GM12891 (cell line): Measurements from ENCODE around the gene NLRC3.

Experiments
- PAX5 ChIP-seq: IDR thresholded peaks from 2 replicates; pipeline ENCODE4 v1.6.1; 2011; ENCODE audit warnings: low read length, moderate library complexity, mild to moderate bottlenecking; ENCODE audit not compliant: insufficient read depth, severe bottlenecking
- POLR2A ChIP-seq: IDR thresholded peaks from 2 replicates; pipeline ENCODE4 v1.6.1; 2011; ENCODE audit warnings: low read depth, low read length, control low read depth
- POLR2AphosphoS5 ChIP-seq: IDR thresholded peaks from 2 replicates; pipeline ENCODE4 v1.6.1; 2011; ENCODE audit warnings: low read depth, low read length, control low read depth
- POU2F2 ChIP-seq: IDR thresholded peaks from 2 replicates; pipeline ENCODE4 v1.6.1; 2011; ENCODE audit warnings: low read depth, mild to moderate bottlenecking, control low read depth, low read length, moderate library complexity
- SPI1 ChIP-seq: IDR thresholded peaks from 2 replicates; pipeline ENCODE4 v1.6.1; 2011; ENCODE audit warnings: low read depth, low read length, control low read depth
- TAF1 ChIP-seq: IDR thresholded peaks from 2 replicates; pipeline ENCODE4 v1.6.1; 2011; ENCODE audit warnings: low read depth, low read length, control low read depth

DNA sequence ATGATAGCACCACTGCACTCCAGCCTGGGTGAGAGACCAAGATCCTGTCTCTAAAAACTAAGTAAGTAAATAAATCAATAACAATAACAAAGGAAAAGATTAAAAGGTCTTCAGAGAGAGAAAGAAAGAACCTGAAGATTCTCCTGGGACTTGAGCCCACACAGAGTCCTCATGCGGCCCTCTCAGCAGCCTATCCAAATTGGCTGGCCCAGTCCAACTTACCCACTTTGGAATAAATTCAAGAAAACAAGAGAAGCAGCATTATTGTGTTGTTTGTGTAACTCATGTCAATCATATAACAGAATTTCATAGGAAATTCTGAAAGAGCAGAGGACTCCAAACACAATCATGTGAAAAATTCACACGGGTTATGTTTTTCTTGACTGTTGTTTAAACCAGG, 30.4 kb upstream of the NLRC3 start:
- no peak for TF ChIP-seq TAF1
- no peak for TF ChIP-seq POLR2A
- TF ChIP-seq POLR2AphosphoS5 = no peak
- no peak for TF ChIP-seq SPI1
- TF ChIP-seq POU2F2 = no peak
- TF ChIP-seq PAX5 = no peak
